ENCODE results near the gene COG5.

COG5 gene

GRCh38 chr7:107453388-107453787, 110.3 kb downstream of the COG5 start:
- no peak for DNase-seq

- no peak for DNase-seq
Observed at GRCh38 chr7:107450970-107451369, 112.8 kb downstream of the COG5 start.

GRCh38 chr7:107446988-107447387, 116.7 kb downstream of the COG5 start:
- DNase-seq: no peak

- DNase-seq: no peak
Observed at GRCh38 chr7:107446531-107446930, 117.2 kb downstream of the COG5 start.

- DNase-seq: no peak
Observed at GRCh38 chr7:107442678-107443077, 121.0 kb downstream of the COG5 start.

- DNase-seq: no peak
Observed at GRCh38 chr7:107441581-107442422, 121.9 kb downstream of the COG5 start.

GRCh38 chr7:107439025-107439424, 124.7 kb downstream of the COG5 start:
- DNase-seq: no peak

- no peak for DNase-seq
Observed at GRCh38 chr7:107435749-107436148, 128.0 kb downstream of the COG5 start.

- no peak for DNase-seq
Observed at GRCh38 chr7:107432261-107432660, 131.5 kb downstream of the COG5 start.

GRCh38 chr7:107430057-107430456, 133.7 kb downstream of the COG5 start:
- no peak for DNase-seq

- DNase-seq: no peak
Observed at GRCh38 chr7:107428642-107429041, 135.1 kb downstream of the COG5 start.

GRCh38 chr7:107427462-107427861, 136.3 kb downstream of the COG5 start:
- no peak for DNase-seq

- DNase-seq: no peak
Observed at GRCh38 chr7:107414198-107414597, 149.5 kb downstream of the COG5 start.

- no peak for DNase-seq
Observed at GRCh38 chr7:107408349-107408748, 155.4 kb downstream of the COG5 start.

GRCh38 chr7:107405559-107405958, 158.2 kb downstream of the COG5 start:
- no peak for DNase-seq

GRCh38 chr7:107404740-107405537, 158.8 kb downstream of the COG5 start:
- DNase-seq: no peak

- no peak for DNase-seq
Observed at GRCh38 chr7:107398161-107398560, 165.6 kb downstream of the COG5 start.

- DNase-seq: no peak
Observed at GRCh38 chr7:107396990-107397389, 166.7 kb downstream of the COG5 start.

GRCh38 chr7:107396081-107396480, 167.6 kb downstream of the COG5 start:
- no peak for DNase-seq

GRCh38 chr7:107394831-107395230, 168.9 kb downstream of the COG5 start:
- no peak for DNase-seq

GRCh38 chr7:107394276-107394675, 169.4 kb downstream of the COG5 start:
- DNase-seq: no peak

GRCh38 chr7:107392830-107393229, 170.9 kb downstream of the COG5 start:
- no peak for DNase-seq

- DNase-seq: no peak
Observed at GRCh38 chr7:107390916-107391315, 172.8 kb downstream of the COG5 start.

- no peak for DNase-seq
Observed at GRCh38 chr7:107388604-107389003, 175.1 kb downstream of the COG5 start.
